GM12873 (cell line): ENCODE measurements around the gene ZC3H14.

ENCODE experiments used
- CTCF ChIP-seq: IDR thresholded peaks from 2 replicates; pipeline ENCODE4 v1.5.1; 2012; ENCODE audit warnings: low read depth, mild to moderate bottlenecking, moderate library complexity, low read length, control low read depth; ENCODE audit not compliant: insufficient read depth; ENCODE audit errors: missing control alignments

Gene ZC3H14

GRCh38 chr14:88572117-88572516 is 9.3 kb downstream of the ZC3H14 start:
- no peak for TF ChIP-seq CTCF

GRCh38 chr14:88576222-88576621 is 13.4 kb downstream of the ZC3H14 start:
- no peak for TF ChIP-seq CTCF

GRCh38 chr14:88584451-88584850 is 21.6 kb downstream of the ZC3H14 start:
- no peak for TF ChIP-seq CTCF

GRCh38 chr14:88588081-88588480 is 25.2 kb downstream of the ZC3H14 start:
- TF ChIP-seq CTCF: no peak

GRCh38 chr14:88590173-88590572 is 27.3 kb downstream of the ZC3H14 start:
- no peak for TF ChIP-seq CTCF

- no peak for TF ChIP-seq CTCF
Observed at GRCh38 chr14:88592031-88592430, 29.2 kb downstream of the ZC3H14 start.

- TF ChIP-seq CTCF: no peak
Observed at GRCh38 chr14:88597038-88597437, 34.2 kb downstream of the ZC3H14 start.

- no peak for TF ChIP-seq CTCF
Observed at GRCh38 chr14:88597601-88598000, 34.8 kb downstream of the ZC3H14 start.
